Left ventricle myocardium superior (tissue), 1 donor: ENCODE measurements around the gene VSTM2B. TPM values are rescaled to one million over a fixed set of nuclear protein-coding genes. Genes with fewer than 3 reads are reported as not detected.

Source experiments
- ATAC-seq: fragments of 200-7000 bp; cut with Tn5 transposase; one replicate; pipeline ENCODE4 v1.9.1; 2020; ENCODE audit warnings: mild to moderate bottlenecking, moderate library complexity
- DNase-seq: peaks from one replicate; pipeline ENCODE4 v3.0.0-alpha.2; 2020
- intact Hi-C: fragments of 100-400 bp; cut with micrococcal nuclease; formaldehyde crosslinking; loops from one replicate; pipeline ENCODE4 v1.11.0; 2022
- total RNA-seq: library from RNA; stranded (reverse); fragmentation: NEBNext Ultra II Directional; extraction: Animal tissue kit (Norgen Biotek cat#: 25700); gene quantifications from one replicate; pipeline ENCODE4 v1.2.1, GENCODE V29; 2021
- donor health status: DM: no; HTN: yes; CAD: no; lungs with severe emphysema.

VSTM2B gene
- total RNA-seq, 1 donor from 2014 or later: not detected

DNA sequence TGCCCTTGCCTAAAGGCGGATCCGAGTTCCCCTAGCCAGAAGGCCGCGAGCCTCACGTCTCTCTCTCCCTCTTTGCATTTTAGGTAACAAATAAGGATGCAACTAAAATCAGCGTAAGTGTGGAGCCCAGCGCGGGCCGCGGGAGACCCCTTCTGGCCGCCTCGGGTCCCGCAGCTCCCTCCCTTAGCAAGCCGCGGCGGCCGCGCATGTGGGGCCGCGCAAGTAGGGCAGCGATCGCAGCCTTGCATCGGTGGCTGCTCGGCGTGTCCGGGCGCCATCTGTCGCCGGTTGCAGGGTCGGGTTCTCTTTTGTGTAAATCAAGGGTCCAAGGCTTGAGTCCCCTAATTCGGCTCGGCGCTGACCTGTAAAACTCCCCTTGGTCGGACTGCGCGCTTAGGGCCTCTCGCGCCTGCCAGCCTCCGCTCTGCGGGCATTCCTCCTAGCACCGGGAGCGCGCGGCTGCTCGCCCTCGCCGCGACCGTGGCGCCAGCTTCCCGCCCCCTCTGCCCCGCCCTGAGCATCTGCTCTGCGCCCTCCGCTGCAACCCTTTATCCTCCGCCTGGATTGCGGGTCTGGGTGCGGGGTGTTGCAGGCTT lies 2.7 kb downstream of the VSTM2B start:
- ATAC-seq: peak; percentile 90
- intact Hi-C loops: no loop called here
- DNase-seq: peak; percentile 75

DNA sequence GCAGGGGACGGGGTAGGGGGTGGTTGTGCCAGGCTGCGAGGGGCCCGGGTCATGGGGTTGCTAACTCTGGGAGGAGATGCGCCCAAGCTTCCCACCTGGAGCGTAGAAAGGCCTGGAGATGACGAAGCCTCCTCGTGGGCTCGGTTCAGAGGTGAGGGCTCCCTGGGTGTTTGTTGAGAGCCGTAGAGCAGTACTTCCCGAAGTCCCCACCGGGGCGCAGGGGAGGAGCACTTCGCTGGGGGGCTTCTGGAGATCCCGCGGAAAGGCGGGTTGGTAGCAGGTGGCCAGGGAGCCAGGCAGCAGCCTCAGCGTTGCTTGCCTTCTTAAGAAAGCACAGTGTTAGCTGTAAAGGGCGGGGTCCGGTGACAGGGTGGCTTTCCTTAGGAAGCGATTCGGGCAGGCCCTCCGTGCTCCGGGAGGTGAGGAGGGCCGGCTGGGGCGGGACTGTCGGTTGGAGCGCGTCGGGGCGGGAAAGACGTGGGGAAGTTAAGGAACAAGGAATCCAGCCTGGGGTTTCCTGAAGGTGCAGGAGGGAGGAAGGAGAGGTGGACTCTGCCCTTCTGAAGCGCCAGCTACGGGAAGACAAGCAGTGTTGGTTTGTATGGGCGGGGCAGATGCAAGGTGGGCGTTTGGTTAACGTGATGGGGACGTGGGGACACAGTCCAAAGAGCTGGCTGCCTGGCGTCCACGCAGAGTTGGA lies 3.3 kb downstream of the VSTM2B start:
- intact Hi-C loops: no loop called here
- DNase-seq (no peak), ATAC-seq (no peak)

DNA sequence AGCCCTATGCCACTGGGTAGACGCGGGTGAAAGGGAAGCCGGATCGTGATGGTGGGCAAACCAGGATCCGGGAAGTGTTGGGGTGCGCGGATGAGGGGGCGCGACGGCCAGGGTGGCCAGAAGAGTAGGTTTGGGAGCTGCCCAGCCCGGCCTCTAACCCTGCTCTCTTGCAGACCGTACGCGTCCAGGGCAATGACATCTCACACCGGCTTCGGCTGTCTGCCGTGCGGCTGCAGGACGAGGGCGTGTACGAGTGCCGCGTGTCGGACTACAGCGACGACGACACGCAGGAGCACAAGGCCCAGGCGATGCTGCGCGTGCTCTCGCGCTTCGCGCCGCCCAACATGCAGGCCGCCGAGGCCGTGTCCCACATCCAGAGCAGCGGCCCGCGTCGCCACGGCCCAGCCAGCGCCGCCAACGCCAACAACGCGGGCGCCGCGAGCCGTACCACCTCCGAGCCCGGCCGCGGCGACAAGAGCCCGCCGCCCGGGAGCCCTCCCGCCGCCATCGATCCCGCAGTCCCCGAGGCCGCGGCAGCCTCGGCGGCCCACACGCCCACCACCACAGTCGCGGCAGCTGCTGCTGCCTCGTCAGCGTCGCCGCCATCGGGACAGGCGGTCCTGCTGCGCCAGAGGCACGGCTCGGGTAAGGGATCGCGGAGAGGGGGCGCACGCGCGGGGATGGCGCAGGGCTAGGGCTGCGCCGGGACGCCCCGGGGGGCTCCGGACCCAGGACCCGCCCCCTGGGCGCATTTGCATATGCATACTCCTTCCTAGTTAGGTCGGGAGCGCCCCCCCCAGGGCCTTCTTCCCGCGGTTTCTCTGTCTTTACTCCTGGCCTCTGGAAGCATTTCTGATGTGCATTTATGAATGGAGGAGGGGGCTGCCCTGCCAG lies 4.1 kb downstream of the VSTM2B start:
- ATAC-seq (no peak), DNase-seq (no peak)
- intact Hi-C loops: no loop called here

DNA sequence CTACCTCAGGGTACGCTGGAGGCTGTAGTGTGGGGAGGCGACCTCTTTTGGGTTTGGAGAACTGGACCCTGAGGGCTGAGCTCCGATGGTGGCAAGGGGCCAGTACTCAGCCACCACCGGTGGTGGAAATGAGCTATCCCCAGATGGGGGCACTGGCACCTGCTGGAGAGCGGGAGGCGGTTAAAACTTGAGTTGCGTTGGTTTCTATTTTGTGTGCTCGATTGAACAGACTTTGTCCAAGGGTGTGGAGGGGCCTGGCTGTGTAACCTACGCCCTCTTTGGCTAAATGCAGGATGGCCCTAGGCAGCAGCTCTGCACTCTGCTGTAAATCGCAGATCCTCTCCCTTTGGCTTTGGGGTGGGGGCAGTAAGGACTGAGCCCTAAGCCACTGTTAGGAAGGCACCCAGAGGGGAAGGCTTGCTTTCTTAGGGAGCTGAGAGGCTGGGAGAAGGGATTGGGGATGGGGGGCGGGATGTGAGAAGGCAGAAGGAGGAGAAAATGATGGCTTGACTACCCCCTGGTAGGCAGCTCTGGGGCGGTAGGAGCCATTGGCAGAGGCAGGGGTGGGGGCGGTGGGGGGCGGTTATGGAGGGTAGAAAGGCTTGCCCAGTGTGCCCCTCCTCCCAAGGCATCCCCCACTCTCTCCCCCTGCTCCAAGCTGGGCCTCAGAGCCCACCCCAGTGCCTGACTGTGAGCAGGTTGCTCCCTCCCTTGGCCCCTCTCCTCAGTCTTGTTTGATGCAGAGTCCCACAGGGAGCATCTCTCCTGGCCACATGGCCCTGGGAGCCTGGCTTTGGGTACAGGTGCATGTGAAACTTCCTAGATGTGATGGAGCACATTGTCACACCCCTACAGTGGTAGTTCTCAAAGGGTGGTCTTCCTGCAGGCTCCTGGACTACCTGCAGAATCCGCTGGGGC lies 5.0 kb downstream of the VSTM2B start:
- ATAC-seq (no peak), DNase-seq (no peak)
- intact Hi-C loops: no loop called here

DNA sequence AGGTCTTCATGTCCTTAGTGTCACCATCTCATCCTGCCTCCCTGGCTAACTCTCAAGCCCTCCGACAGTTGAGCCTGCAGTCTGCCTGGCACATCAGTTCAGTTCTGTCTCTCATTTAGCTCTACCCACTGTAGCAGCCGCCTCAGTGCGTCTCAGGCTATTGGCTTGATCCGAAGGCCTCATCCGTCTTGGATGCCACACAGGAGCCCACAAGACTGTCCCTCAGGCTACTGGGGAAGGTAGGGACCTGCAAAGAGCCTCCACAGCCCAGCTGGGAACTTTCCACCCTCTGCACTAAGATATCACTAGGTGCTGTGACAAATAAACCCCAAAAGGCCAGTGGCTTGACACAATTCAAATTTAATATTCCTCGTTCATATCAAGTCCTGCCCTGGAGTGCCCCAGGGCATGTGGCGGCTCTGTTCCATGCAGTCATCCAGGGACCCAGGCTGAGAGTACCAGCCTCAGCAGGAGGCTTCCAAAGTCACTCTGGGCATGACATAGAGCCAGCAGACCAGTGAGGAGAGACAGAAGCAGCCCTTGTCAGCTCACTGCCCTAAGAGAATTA lies 5.7 kb downstream of the VSTM2B start:
- intact Hi-C loops: no loop called here
- ATAC-seq (no peak), DNase-seq (no peak)

DNA sequence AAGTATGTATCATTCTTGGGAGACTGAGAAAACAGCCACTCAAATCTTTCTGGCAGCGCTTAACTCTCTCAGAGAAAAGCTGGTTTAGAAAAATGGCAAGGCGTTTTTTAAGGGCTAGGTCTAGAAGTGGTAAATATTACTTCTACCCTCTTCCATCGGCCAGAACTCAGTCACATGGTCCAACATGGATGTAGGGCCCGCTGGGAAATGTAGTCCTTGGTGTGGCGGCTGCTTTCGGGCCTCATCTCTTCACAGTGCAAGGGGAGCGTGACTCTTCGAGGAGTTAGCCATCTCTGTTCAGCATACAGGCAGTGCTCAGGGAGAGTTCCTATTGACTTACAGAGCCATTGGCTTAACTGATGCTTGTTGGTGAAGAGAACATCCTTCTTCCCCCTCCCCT lies 6.3 kb downstream of the VSTM2B start:
- intact Hi-C loops: no loop called here
- DNase-seq (no peak), ATAC-seq (no peak)

DNA sequence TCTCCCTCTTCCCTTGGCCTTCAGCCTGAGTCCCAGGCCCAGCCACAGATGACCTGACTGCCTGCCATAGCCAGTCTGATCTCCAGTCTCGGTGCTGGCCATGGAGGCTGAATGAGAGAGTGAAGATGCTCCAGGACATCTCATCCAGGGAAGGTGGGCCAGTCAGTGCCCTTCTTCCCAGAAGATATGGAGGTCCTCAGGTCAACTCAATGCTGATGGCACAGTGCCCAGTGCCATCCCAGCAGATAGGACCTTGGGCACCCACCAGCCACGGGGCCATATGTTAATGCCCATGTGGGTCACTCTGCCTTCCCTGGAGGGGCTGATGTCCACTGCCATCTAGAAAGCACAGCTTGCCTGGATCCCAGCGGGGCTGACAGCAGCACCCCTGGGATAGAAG lies 7.2 kb downstream of the VSTM2B start:
- intact Hi-C loops: no loop called here
- ATAC-seq (no peak), DNase-seq (no peak)

DNA sequence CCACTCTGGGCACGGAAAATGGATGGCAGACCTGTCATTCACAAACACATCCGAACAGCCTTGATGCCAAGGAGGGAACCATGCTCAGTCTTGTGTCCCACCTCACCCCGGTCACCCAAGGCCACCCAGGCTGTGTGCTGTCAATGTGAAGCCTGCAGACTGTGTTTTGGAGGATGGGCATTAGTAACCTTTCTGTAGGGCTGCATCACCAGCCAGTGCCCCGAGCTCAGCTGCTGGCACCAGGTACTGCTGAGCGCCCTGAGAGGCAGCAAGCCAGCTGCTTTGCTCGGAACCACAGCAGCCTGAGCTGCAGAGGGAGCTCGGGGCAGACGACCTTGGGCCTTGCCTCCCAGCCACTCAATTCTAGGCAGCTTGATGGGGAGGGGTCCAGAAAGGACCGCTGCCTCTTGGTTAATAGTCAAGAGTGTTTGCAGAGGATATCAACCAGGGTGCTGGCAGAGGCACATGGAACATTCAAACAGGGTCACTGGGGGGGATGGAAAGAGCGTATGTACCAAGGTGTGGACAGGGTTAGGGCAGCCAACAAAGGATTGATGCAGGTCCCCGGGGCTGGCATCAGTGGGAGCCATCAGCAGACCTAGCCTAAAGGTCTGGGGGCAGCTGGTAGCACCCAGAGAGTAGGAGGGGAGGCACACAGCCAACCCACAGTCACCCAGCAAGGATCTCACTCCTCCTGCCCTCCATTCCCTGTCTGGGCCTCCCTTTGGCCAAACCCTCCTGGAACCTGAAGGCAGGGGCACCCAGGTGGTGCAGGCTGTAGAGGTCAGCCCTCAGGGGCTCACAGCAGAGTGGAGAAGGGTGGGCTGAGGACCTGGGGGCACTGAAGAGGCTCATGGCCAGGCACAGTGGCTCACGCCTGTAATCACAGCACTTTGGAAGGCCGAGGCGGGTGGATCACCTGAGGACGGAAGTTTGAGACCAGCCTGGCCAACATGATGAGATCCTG lies 8.1 kb downstream of the VSTM2B start:
- ATAC-seq: no peak
- no peak for DNase-seq
- intact Hi-C loops: no loop called here

DNA sequence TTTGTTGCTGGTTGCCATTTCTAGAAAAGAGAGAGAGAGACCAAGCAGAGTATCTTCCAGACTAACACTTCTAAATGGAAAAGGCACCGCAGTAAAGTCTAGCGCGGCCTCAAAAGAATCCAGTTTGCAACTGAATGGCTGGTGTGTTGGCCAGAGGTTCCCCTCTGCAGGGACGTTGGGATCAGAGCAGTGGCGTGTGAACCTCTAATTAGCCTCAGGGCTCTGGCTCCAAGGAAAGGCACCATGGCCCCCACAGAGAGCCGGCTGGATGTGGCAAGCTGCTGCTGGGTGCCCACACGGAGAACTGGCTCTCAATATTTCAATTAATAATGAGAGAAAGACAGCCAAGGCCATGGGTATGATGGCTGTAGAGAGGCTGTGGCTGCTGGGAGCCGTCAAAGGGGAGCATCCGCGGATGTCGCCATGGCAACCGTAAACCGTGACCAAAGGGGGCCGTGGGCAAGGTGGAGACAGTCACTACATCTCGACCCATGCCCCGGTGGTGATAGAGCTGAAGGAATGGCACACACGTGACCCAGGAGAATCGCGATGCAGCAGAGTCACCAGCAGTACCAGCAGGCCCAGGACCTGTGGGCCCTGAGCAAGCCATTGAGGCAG lies 9.5 kb downstream of the VSTM2B start:
- no peak for ATAC-seq
- DNase-seq: no peak

DNA sequence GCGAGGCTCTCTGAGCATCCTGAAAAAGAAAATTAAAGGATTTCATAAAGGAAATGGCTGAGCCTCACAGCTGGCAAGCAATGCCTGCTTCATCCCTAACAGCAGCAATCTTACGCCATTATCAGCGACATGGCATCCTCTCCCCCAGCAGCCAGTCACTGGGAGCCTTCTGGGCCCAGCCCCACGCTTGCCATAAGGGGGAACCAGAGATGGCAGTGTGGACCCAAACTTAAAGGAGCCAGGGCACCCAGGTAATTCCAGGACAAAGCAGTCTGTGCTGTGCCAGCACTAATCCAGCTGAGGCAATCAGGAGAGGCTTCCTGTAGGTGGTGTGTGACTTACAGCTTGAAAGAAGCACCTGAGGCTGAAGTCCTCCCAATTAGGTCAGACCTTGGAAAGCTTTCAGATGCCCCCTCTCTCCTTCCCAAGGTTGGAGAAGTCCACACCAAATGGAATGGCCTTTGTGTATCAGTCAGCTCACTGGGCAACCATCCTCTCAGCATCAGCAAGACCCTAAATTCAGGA lies 10.3 kb downstream of the VSTM2B start:
- ATAC-seq (no peak), DNase-seq (no peak)
- intact Hi-C loops: no loop called here

More for the DNA sequence above, 9.5 kb downstream of the VSTM2B start:
- intact Hi-C loops: no loop called here

DNA sequence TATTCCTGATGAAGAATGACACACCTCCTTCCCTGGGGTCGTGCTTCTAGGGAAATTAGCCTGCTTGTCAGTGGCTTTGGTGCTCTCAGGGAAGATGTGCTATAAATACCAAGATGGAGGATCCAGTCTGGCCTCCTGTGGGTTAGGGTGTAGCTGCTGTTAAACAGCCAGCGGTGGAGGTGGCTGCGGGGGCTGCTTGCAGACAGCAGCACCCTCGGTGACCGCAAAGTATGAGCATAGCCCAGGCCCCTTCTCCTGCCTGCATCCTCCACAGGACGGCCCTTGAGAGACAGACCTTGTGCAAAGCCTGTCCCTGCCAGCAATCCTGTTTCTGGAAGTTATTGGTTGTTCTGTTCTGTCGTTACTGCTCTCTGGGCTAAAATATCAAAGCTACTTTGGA lies 11.4 kb downstream of the VSTM2B start:
- intact Hi-C loops: no loop called here
- ATAC-seq: no peak

DNA sequence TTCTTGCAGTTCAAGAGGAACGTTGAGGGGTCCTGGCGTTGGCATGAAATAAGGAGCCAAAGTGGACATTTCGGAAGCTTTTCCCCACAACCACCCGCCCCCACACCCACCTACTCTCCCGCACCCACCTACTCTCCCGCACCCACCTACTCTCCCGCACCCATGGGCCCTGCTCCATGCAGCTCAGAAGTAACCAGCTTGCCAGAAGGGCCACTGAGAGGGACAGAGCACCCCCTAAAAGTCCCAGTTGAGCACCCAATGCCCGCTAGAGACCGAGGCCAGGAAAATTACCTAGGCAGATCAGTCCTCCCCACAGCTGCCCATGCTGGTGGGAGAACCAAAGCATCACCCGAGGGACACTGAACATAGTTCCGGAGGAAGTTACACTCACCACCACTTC lies 11.8 kb downstream of the VSTM2B start:
- intact Hi-C loops: no loop called here
- no peak for DNase-seq

More for the DNA sequence above, 11.4 kb downstream of the VSTM2B start:
- no peak for DNase-seq

DNA sequence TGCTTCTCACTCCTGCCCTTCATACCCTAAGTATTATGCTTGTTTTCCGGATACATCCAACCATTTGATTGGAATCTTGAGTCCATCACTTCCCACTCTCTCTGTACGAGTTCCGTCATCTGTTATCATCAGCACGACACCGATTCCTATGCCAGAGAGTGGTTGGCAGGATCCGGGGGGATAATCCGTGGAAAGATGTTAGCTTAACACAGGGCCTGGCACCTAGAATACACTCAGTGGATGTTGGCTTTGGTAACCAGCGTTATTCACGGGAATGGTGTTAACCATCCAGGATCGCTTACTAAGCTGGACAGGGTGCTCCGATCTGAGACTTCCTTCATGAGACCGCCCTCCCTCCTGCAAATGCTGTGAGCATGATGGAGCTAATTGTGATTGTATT lies 12.4 kb downstream of the VSTM2B start:
- intact Hi-C loops: no loop called here
- no peak for DNase-seq
- no peak for ATAC-seq

More for the DNA sequence above, 11.8 kb downstream of the VSTM2B start:
- no peak for ATAC-seq

DNA sequence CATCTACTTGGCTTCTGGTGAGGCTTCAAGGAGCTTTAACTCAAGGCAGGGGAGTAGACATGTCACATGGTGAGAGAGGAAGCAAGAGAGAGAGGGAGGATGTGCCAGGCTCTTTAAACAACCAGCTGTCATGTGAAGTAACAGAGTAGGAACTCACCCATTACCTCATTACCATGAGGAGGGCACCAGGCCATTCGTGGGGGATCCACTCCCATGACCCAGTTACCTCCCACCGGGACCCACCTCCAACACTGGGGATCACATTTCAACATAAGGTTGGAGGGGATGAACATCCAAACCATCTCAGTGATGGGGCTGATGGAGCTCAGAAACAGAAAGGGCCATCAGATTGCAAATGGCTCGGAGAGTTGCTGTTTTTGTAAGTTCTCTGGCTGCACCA lies 12.9 kb downstream of the VSTM2B start:
- no peak for DNase-seq
- intact Hi-C loops: no loop called here
- no peak for ATAC-seq

DNA sequence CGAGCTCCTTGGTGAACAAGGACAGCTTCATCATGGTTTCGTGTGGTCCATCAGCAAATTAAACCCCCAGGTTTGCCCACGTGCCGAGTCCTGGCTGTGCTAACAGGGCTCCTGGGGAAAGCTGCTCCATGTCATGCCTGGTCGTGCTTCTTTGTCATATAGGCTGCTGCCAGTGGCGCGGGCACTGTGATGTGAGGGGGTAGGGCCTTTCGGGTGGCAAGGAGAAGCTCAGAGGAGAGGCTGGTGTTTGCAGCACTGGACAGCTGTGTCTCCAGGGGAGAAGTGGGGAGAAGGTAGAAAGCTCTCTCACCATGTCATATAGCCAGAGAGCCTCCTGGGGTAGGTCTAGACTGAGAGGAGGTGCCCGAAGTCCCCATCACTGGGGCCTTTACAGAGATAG lies 13.3 kb downstream of the VSTM2B start:
- intact Hi-C loops: no loop called here
- DNase-seq: no peak

DNA sequence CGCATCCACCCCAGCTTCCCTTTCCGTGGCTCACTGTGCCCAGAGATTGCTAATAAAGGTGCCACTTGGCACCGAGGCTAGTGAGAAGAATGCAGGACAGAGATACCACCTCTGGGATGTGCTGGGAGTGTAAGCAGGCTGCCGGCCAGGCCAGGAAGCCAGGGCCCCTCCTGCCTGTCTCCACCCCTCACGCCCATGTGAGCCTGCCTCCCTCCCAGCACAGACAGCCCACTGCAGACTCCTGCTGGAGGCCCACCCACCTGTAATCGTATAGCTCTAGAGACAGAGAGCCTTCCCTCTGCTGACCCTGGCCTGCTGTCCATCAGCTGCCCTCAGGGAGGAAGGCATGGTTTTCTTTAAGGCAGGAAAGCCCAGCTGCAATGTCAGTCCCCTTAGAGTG lies 13.9 kb downstream of the VSTM2B start:
- ATAC-seq (no peak), DNase-seq (no peak)
- intact Hi-C loops: no loop called here

More for the DNA sequence above, 13.3 kb downstream of the VSTM2B start:
- no peak for ATAC-seq

DNA sequence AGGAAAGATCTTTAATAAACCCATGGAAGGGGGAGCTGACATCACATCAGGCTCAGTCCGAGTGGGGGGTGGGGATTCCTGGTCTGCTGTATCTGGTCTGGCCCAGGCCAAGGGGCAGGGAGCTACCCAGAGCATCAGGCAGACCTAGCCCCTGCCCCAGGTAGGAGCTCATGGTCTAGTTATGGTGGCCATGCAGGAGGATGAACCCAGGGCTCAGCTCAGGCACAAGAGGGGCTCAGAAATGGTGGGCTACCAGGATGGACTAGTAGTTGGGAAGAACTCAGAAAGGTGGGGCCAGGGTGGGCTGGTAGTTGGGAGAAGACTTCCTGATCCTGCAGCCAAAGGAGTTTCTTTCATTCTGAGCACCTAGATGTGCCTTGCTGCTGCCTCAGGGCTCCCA lies 14.3 kb downstream of the VSTM2B start:
- intact Hi-C loops: no loop called here
- no peak for DNase-seq
- ATAC-seq: no peak
